ENCODE data around the gene SUV39H1. TPM values are rescaled to one million over a fixed set of nuclear protein-coding genes. Genes with fewer than 3 reads are reported as not detected.

SUV39H1 gene
- polyA plus RNA-seq, 4 donors: 6.2 to 8.1 (median 6.8) TPM

- DNase-seq (ENCODE audit: low read depth in 4 of 4, low spot score in 2 of 4): no peak
Observed at GRCh38 chrX:48754238-48754637, 57.7 kb downstream of the SUV39H1 start.

Other genes with a start within 250 kb of the SUV39H1 start
- gene SLC38A5, start 226.5 kb upstream of the SUV39H1 start, polyA plus RNA-seq (ENCODE audit: insufficient read length in 4 of 4): 1 to 10 TPM; 3.4 to 7.3 (median 5.1) TPM
- gene FTSJ1, start 220.5 kb upstream of the SUV39H1 start, polyA plus RNA-seq (ENCODE audit: insufficient read length in 4 of 4): 10 to 100 TPM; 33.7 to 46.1 (median 37.9) TPM
- 10 to 100 TPM in 1 of 4 donors, 1 to 10 TPM in 3; 6.6 to 11.0 (median 9.0) TPM for gene PORCN, start 187.7 kb upstream of the SUV39H1 start, polyA plus RNA-seq (ENCODE audit: insufficient read length in 4 of 4)
- gene EBP, start 174.9 kb upstream of the SUV39H1 start, polyA plus RNA-seq (ENCODE audit: insufficient read length in 4 of 4): 10 to 100 TPM; 69.2 to 76.6 (median 73.7) TPM
- 10 to 100 TPM in 3 of 4 donors, 1 to 10 TPM in 1; 8.8 to 11.6 (median 10.9) TPM for gene TBC1D25, start 157.0 kb upstream of the SUV39H1 start, polyA plus RNA-seq (ENCODE audit: insufficient read length in 4 of 4)
- 100 to 1,000 TPM; 260 to 365 (median 314) TPM for gene RBM3, start 122.2 kb upstream of the SUV39H1 start, polyA plus RNA-seq (ENCODE audit: insufficient read length in 4 of 4)
- 100 to 1,000 TPM; 122 to 154 (median 140) TPM for gene WDR13, start 99.2 kb upstream of the SUV39H1 start, polyA plus RNA-seq (ENCODE audit: insufficient read length in 4 of 4)
- gene WAS, start 12.9 kb upstream of the SUV39H1 start, polyA plus RNA-seq (ENCODE audit: insufficient read length in 4 of 4): 1 to 10 TPM; 2.8 to 5.0 (median 3.2) TPM
- gene GLOD5, start 65.0 kb downstream of the SUV39H1 start, polyA plus RNA-seq (ENCODE audit: insufficient read length in 4 of 4): 1 to 10 TPM; 1.4 to 1.9 (median 1.7) TPM
- gene GATA1, start 89.9 kb downstream of the SUV39H1 start, polyA plus RNA-seq (ENCODE audit: insufficient read length in 4 of 4): 1 to 10 TPM in 1 of 4 donors, under 1 TPM in 3; 0.38 to 1.3 (median 0.87) TPM
- gene HDAC6, start 105.3 kb downstream of the SUV39H1 start, polyA plus RNA-seq (ENCODE audit: insufficient read length in 4 of 4): 100 to 1,000 TPM; 135 to 220 (median 177) TPM
- gene ERAS, start 129.8 kb downstream of the SUV39H1 start, polyA plus RNA-seq (ENCODE audit: insufficient read length in 4 of 4): under 1 TPM in 2 of 4 donors, not detected in 2; 0.16 to 0.36 TPM
- 10 to 100 TPM in 2 of 4 donors, 1 to 10 TPM in 2; 8.4 to 22.7 (median 14.5) TPM for gene PCSK1N, start 138.9 kb downstream of the SUV39H1 start, polyA plus RNA-seq (ENCODE audit: insufficient read length in 4 of 4)
- gene TIMM17B, start 201.0 kb downstream of the SUV39H1 start, polyA plus RNA-seq (ENCODE audit: insufficient read length in 4 of 4): 10 to 100 TPM; 37.2 to 61.4 (median 50.1) TPM
- gene PQBP1, start 201.2 kb downstream of the SUV39H1 start, polyA plus RNA-seq (ENCODE audit: insufficient read length in 4 of 4): 10 to 100 TPM; 73.1 to 89.9 (median 77.8) TPM
- gene SLC35A2, start 214.9 kb downstream of the SUV39H1 start, polyA plus RNA-seq (ENCODE audit: insufficient read length in 4 of 4): 10 to 100 TPM; 30.4 to 37.3 (median 33.0) TPM
- 1 to 10 TPM; 5.9 to 8.8 (median 7.4) TPM for gene PIM2, start 222.3 kb downstream of the SUV39H1 start, polyA plus RNA-seq (ENCODE audit: insufficient read length in 4 of 4)